Measurements from ENCODE around the gene GAB2.

GAB2 gene

GRCh38 chr11:78218707-78219492 is 198.7 kb downstream of the GAB2 start:
- peaks cover 14% of the 10 kb centered on the region for H3K36me3 ChIP-seq (ENCODE audit: control insufficient read depth, insufficient read depth, low read length)

GRCh38 chr11:78217650-78218541 is 199.7 kb downstream of the GAB2 start:
- Histone ChIP-seq H3K4me3 (ENCODE audit: low read depth, low read length) (no peak overlapping the region), H3K4me1 (ENCODE audit: control insufficient read depth, insufficient read depth, low read length) (no peaks in the 10 kb centered on the region), H3K27me3 (ENCODE audit: control insufficient read depth, insufficient read depth, low read length) (no peaks in the 10 kb centered on the region), H3K9ac (ENCODE audit: low read depth, low read length) (no peak overlapping the region), H3K36me3 (ENCODE audit: control insufficient read depth, insufficient read depth, low read length) (peaks cover 13% of the 10 kb centered on the region), H3K9me3 (ENCODE audit: control insufficient read depth, insufficient read depth, low read length) (no peaks in the 10 kb centered on the region)

More at GRCh38 chr11:78218707-78219492, 198.7 kb downstream of the GAB2 start:
- no peaks in the 10 kb centered on the region for H3K27me3 ChIP-seq (ENCODE audit: control insufficient read depth, insufficient read depth, low read length)
- no peak overlapping the region for H3K4me3 ChIP-seq (ENCODE audit: low read depth, low read length)
- H3K9me3 ChIP-seq (ENCODE audit: control insufficient read depth, insufficient read depth, low read length): no peaks in the 10 kb centered on the region
- no peak overlapping the region for H3K9ac ChIP-seq (ENCODE audit: low read depth, low read length)
- H3K4me1 ChIP-seq (ENCODE audit: control insufficient read depth, insufficient read depth, low read length): no peaks in the 10 kb centered on the region

GRCh38 chr11:78216571-78217287 is 200.9 kb downstream of the GAB2 start:
- peaks cover 11% of the 10 kb centered on the region for H3K36me3 ChIP-seq (ENCODE audit: control insufficient read depth, insufficient read depth, low read length)
- no peaks in the 10 kb centered on the region for H3K27me3 ChIP-seq (ENCODE audit: control insufficient read depth, insufficient read depth, low read length)
- H3K4me3 ChIP-seq (ENCODE audit: low read depth, low read length): no peak overlapping the region
- no peak overlapping the region for H3K9ac ChIP-seq (ENCODE audit: low read depth, low read length)
- H3K9me3 ChIP-seq (ENCODE audit: control insufficient read depth, insufficient read depth, low read length): no peaks in the 10 kb centered on the region
- no peaks in the 10 kb centered on the region for H3K4me1 ChIP-seq (ENCODE audit: control insufficient read depth, insufficient read depth, low read length)

GRCh38 chr11:78216021-78216420 is 201.6 kb downstream of the GAB2 start:
- no peak overlapping the region for H3K4me3 ChIP-seq (ENCODE audit: low read depth, low read length)
- no peak overlapping the region for H3K9ac ChIP-seq (ENCODE audit: low read depth, low read length)
- peaks cover 4% of the 10 kb centered on the region for H3K36me3 ChIP-seq (ENCODE audit: control insufficient read depth, insufficient read depth, low read length)
- H3K9me3 ChIP-seq (ENCODE audit: control insufficient read depth, insufficient read depth, low read length): no peaks in the 10 kb centered on the region
- no peaks in the 10 kb centered on the region for H3K4me1 ChIP-seq (ENCODE audit: control insufficient read depth, insufficient read depth, low read length)
- no peaks in the 10 kb centered on the region for H3K27me3 ChIP-seq (ENCODE audit: control insufficient read depth, insufficient read depth, low read length)

- Histone ChIP-seq H3K9ac (ENCODE audit: low read depth, low read length) (no peak overlapping the region), H3K4me1 (ENCODE audit: control insufficient read depth, insufficient read depth, low read length) (no peaks in the 10 kb centered on the region), H3K36me3 (ENCODE audit: control insufficient read depth, insufficient read depth, low read length) (peaks cover 7% of the 10 kb centered on the region), H3K9me3 (ENCODE audit: control insufficient read depth, insufficient read depth, low read length) (no peaks in the 10 kb centered on the region), H3K4me3 (ENCODE audit: low read depth, low read length) (no peak overlapping the region), H3K27me3 (ENCODE audit: control insufficient read depth, insufficient read depth, low read length) (no peaks in the 10 kb centered on the region)
These were observed 203.1 kb downstream of the GAB2 start for GRCh38 chr11:78214331-78215194.

- Histone ChIP-seq H3K4me3 (ENCODE audit: low read depth, low read length) (no peak overlapping the region), H3K9ac (ENCODE audit: low read depth, low read length) (no peak overlapping the region), H3K9me3 (ENCODE audit: control insufficient read depth, insufficient read depth, low read length) (no peaks in the 10 kb centered on the region), H3K27me3 (ENCODE audit: control insufficient read depth, insufficient read depth, low read length) (no peaks in the 10 kb centered on the region), H3K36me3 (ENCODE audit: control insufficient read depth, insufficient read depth, low read length) (peaks cover 7% of the 10 kb centered on the region), H3K4me1 (ENCODE audit: control insufficient read depth, insufficient read depth, low read length) (no peaks in the 10 kb centered on the region)
These were observed 203.9 kb downstream of the GAB2 start for GRCh38 chr11:78213526-78214330.

GRCh38 chr11:78212586-78213371 is 204.8 kb downstream of the GAB2 start:
- no peaks in the 10 kb centered on the region for H3K9me3 ChIP-seq (ENCODE audit: control insufficient read depth, insufficient read depth, low read length)
- no peak overlapping the region for H3K4me3 ChIP-seq (ENCODE audit: low read depth, low read length)
- H3K9ac ChIP-seq (ENCODE audit: low read depth, low read length): no peak overlapping the region
- H3K4me1 ChIP-seq (ENCODE audit: control insufficient read depth, insufficient read depth, low read length): no peaks in the 10 kb centered on the region
- no peaks in the 10 kb centered on the region for H3K27me3 ChIP-seq (ENCODE audit: control insufficient read depth, insufficient read depth, low read length)
- H3K36me3 ChIP-seq (ENCODE audit: control insufficient read depth, insufficient read depth, low read length): peaks cover 7% of the 10 kb centered on the region

GRCh38 chr11:78211565-78211964 is 206.1 kb downstream of the GAB2 start:
- Histone ChIP-seq H3K9ac (ENCODE audit: low read depth, low read length) (no peak overlapping the region), H3K27me3 (ENCODE audit: control insufficient read depth, insufficient read depth, low read length) (no peaks in the 10 kb centered on the region), H3K4me1 (ENCODE audit: control insufficient read depth, insufficient read depth, low read length) (no peaks in the 10 kb centered on the region), H3K9me3 (ENCODE audit: control insufficient read depth, insufficient read depth, low read length) (no peaks in the 10 kb centered on the region), H3K4me3 (ENCODE audit: low read depth, low read length) (no peak overlapping the region), H3K36me3 (ENCODE audit: control insufficient read depth, insufficient read depth, low read length) (peaks cover 7% of the 10 kb centered on the region)

GRCh38 chr11:78210000-78210608 is 207.5 kb downstream of the GAB2 start:
- H3K4me3 ChIP-seq (ENCODE audit: low read depth, low read length): no peak overlapping the region
- H3K4me1 ChIP-seq (ENCODE audit: control insufficient read depth, insufficient read depth, low read length): no peaks in the 10 kb centered on the region
- no peaks in the 10 kb centered on the region for H3K9me3 ChIP-seq (ENCODE audit: control insufficient read depth, insufficient read depth, low read length)
- H3K36me3 ChIP-seq (ENCODE audit: control insufficient read depth, insufficient read depth, low read length): peaks cover 9% of the 10 kb centered on the region
- H3K9ac ChIP-seq (ENCODE audit: low read depth, low read length): no peak overlapping the region
- no peaks in the 10 kb centered on the region for H3K27me3 ChIP-seq (ENCODE audit: control insufficient read depth, insufficient read depth, low read length)

GRCh38 chr11:78209478-78209877 is 208.1 kb downstream of the GAB2 start:
- no peak overlapping the region for H3K4me3 ChIP-seq (ENCODE audit: low read depth, low read length)
- H3K36me3 ChIP-seq (ENCODE audit: control insufficient read depth, insufficient read depth, low read length): peaks cover 9% of the 10 kb centered on the region
- H3K9ac ChIP-seq (ENCODE audit: low read depth, low read length): no peak overlapping the region

More at GRCh38 chr11:78209478-78209877, 208.1 kb downstream of the GAB2 start:
- H3K9me3 ChIP-seq (ENCODE audit: control insufficient read depth, insufficient read depth, low read length): no peaks in the 10 kb centered on the region
- no peaks in the 10 kb centered on the region for H3K27me3 ChIP-seq (ENCODE audit: control insufficient read depth, insufficient read depth, low read length)
- no peaks in the 10 kb centered on the region for H3K4me1 ChIP-seq (ENCODE audit: control insufficient read depth, insufficient read depth, low read length)

Measured in iPS-15b (cell line).